GM21576 (cell line): Measurements from ENCODE around the gene CD151.

Source experiments
- ATAC-seq: cut with Tn5 transposase; IDR thresholded peaks from one replicate; pipeline ENCODE4 v1.9.1; 2021; ENCODE audit warnings: mild to moderate bottlenecking, moderate library complexity; ENCODE audit not compliant: unreplicated experiment

The CD151 gene

GRCh38 chr11:869399-870126, 36.8 kb downstream of the CD151 start:
- no peak for ATAC-seq

DNA sequence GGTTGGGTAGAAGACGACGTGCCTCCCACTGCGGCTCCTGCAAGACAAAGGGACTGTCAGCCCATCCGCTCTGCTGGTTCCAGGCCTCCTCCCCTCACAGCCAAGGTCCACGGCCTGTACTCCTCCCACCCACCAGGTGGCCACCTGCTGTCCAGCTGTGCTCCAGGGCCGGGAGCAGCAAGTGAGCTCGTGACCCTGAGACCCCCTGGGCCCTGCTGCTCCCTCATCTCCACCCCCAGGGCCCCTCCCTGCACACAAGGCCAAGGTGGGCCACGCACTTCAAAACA, 37.3 kb downstream of the CD151 start:
- ATAC-seq, result no peak

GRCh38 chr11:870418-870817, 37.7 kb downstream of the CD151 start:
- no peak for ATAC-seq

- ATAC-seq, result no peak
Observed at GRCh38 chr11:871472-871871, 38.7 kb downstream of the CD151 start.

DNA sequence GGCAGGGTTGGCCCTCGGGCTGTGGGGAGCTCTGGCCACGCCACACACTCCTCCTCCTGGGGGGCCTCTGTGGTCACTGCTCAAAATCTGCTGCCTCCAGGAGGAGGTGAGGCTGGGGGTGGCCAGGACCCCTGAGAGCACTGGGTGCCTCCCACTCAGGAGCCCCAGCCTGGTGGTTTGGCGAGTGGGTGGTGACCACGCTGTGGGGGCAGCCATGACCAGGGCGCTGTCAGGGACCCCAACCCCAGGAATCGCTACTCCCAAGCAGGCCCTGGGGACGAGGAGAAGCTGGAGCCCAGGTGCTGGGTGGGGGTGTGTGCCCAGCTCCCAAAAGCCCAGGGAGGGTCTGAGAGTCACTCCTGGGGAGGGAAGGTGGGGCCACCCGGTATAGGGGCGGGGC, 40.0 kb downstream of the CD151 start:
- ATAC-seq, result no peak

DNA sequence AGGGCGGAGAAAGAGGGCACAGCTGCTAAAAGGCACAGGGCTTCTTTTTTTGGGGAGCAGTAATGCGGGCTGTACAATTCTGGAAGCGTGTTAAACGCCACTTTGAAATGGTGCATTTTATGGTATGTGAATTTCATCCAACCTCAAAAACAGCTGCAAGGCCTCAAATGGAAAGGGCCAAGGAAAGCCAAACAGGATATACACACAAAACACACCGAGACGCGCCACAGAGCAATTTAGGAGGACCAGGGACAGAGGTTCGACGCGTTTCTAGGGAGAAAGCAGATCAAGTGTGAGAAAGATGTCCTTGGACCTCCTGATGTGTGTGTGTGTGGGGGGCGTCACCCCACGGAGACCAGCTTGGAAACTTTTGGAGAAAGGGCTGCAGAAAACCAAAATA, 41.0 kb downstream of the CD151 start:
- ATAC-seq, result no peak

GRCh38 chr11:875203-875602, 42.5 kb downstream of the CD151 start:
- ATAC-seq, result no peak

- no peak for ATAC-seq
Observed at GRCh38 chr11:875769-876301, 43.1 kb downstream of the CD151 start.

GRCh38 chr11:876545-876944, 43.8 kb downstream of the CD151 start:
- no peak for ATAC-seq

DNA sequence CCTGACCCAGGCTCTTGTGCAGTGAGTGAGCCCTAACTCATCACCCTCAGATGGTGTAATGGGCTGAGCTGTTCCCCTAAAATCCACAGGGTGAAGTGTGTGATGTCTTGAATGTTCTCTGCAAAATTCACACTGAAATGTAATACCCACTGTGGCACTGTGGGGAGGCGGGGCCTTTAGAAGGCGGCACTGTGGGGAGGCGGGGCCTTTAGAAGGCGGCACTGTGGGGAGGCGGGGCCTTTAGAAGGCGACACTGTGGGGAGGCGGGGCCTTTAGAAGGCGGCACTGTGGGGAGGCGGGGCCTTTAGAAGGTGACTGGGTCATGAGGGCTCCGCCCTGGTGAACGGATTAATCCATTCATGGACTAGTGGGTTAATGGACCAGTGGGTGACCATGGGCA, 44.8 kb downstream of the CD151 start:
- no peak for ATAC-seq

DNA sequence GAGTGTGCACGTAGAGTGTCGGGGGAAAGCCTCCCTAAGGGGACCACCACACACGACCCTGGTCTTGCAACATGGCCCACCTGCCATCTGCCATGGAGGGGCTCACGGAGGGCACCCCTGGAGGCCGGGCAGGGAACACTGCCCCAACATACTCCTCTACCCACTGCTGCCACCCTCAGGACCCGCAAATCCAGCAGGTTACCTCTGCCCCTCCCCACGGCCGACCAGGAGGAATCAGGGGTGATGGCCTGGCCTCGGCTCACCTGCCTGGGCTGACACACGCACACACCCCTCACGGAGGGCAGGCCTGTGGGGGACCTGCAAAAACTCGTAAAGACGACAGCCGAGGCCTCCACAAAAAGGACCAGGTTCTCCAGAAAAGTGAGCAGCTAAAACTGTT, 47.7 kb downstream of the CD151 start:
- ATAC-seq, result no peak

- ATAC-seq, result no peak
Observed at GRCh38 chr11:882596-882995, 49.8 kb downstream of the CD151 start.

GRCh38 chr11:883527-883926, 50.8 kb downstream of the CD151 start:
- ATAC-seq, result no peak

- ATAC-seq, result no peak
Observed at GRCh38 chr11:884578-885070, 51.9 kb downstream of the CD151 start.

DNA sequence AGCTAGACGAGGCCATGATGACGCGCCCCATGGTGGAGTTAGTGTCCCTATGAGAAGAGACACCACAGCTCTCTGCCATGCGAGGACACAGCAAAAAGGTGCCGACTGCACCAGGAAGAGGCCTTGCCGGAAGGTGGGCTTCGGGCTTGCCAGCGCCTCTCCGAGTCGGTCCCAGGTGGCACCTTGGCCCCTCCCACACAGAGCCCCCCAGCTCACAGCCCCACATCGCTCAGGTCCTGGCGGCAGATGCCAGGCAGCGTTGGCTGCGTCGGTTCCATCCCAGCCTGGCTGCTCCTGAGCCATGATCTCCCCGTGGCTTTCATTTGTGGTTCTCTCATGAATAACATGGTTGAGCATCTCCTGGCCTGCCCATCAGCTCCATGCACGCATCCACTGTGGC, 53.8 kb downstream of the CD151 start:
- ATAC-seq, result no peak

DNA sequence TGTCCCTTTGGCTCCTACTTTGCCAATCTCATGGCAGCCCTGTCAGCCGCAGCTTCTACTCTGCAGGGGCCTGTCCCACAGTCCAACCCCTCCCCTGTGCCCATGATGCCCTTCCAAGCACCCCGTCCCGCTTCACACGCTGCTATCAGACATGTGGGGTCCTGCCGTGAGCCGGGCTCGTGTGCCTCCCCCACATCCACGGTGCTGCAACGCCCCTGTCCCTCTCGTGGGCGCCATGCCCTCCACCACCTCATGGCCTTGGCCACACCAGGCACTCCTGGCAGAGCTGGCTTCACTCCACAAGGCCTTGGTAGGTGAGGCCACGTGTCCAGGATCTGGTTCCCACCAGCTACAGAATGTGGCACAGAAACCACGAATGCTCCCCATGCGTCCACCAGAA, 54.8 kb downstream of the CD151 start:
- ATAC-seq, result no peak
